Measurements from ENCODE around the gene IGSF3.
A peak's percentile ranks its signal among the peaks of the same experiment; 100 is the strongest.
"Not testable (repeated sequence)": the region's sequence is repeated elsewhere in the genome, so short reads cannot be mapped to it uniquely, and the experiment has no call there.

IGSF3 gene

GRCh38 chr1:116658645-116659044 is 8.9 kb downstream of the IGSF3 start:
- DNase-seq: not testable (repeated sequence)

- DNase-seq: not testable (repeated sequence)
Observed at GRCh38 chr1:116657836-116658235, 9.7 kb downstream of the IGSF3 start.

GRCh38 chr1:116654351-116654750 is 13.2 kb downstream of the IGSF3 start:
- DNase-seq: no peak

- DNase-seq: not testable (repeated sequence)
Observed at GRCh38 chr1:116652598-116652997, 14.9 kb downstream of the IGSF3 start.

- DNase-seq: not testable (repeated sequence)
Observed at GRCh38 chr1:116650781-116651180, 16.8 kb downstream of the IGSF3 start.

GRCh38 chr1:116649041-116649440 is 18.5 kb downstream of the IGSF3 start:
- not testable (repeated sequence) for DNase-seq

- not testable (repeated sequence) for DNase-seq
Observed at GRCh38 chr1:116648325-116648724, 19.2 kb downstream of the IGSF3 start.

- not testable (repeated sequence) for DNase-seq
Observed at GRCh38 chr1:116647186-116647585, 20.3 kb downstream of the IGSF3 start.

- DNase-seq: not testable (repeated sequence)
Observed at GRCh38 chr1:116646673-116647170, 20.8 kb downstream of the IGSF3 start.

GRCh38 chr1:116645802-116646672 is 21.5 kb downstream of the IGSF3 start:
- DNase-seq: not testable (repeated sequence)

- DNase-seq: not testable (repeated sequence)
Observed at GRCh38 chr1:116644993-116645392, 22.5 kb downstream of the IGSF3 start.

- not testable (repeated sequence) for DNase-seq
Observed at GRCh38 chr1:116644096-116644495, 23.4 kb downstream of the IGSF3 start.

- DNase-seq: peak in 1 of 2 experiments; percentile 6
Observed at GRCh38 chr1:116643281-116643751, 24.2 kb downstream of the IGSF3 start.

GRCh38 chr1:116642311-116643280 is 24.9 kb downstream of the IGSF3 start:
- DNase-seq: peak in 1 of 2 experiments; percentile 71

GRCh38 chr1:116637583-116637982 is 29.9 kb downstream of the IGSF3 start:
- not testable (repeated sequence) for DNase-seq

- DNase-seq: not testable (repeated sequence)
Observed at GRCh38 chr1:116636584-116636983, 30.9 kb downstream of the IGSF3 start.

GRCh38 chr1:116634386-116634785 is 33.1 kb downstream of the IGSF3 start:
- DNase-seq: not testable (repeated sequence)

GRCh38 chr1:116631996-116632925 is 35.3 kb downstream of the IGSF3 start:
- not testable (repeated sequence) for DNase-seq

- DNase-seq: not testable (repeated sequence)
Observed at GRCh38 chr1:116631554-116631953, 36.0 kb downstream of the IGSF3 start.

GRCh38 chr1:116630057-116630456 is 37.5 kb downstream of the IGSF3 start:
- not testable (repeated sequence) for DNase-seq

- not testable (repeated sequence) for DNase-seq
Observed at GRCh38 chr1:116629441-116629840, 38.1 kb downstream of the IGSF3 start.

- no peak for DNase-seq
Observed at GRCh38 chr1:116628448-116628847, 39.1 kb downstream of the IGSF3 start.
